DOHH2 (cell line): ENCODE results near the gene TNIP2.

ENCODE experiments used
- CTCF ChIP-seq: fragments of 200-600 bp; sonication (generic); IDR thresholded peaks from one replicate; pipeline ENCODE4 v1.5.1; 2014; ENCODE audit warnings: antibody characterized with exemption, mild to moderate bottlenecking, low read depth, low read length; ENCODE audit not compliant: poor library complexity, severe bottlenecking
- EZH2phosphoT487 ChIP-seq: fragments of 200-600 bp; sonication (generic); IDR thresholded peaks from 2 replicates; pipeline ENCODE4 v1.6.1; 2017; ENCODE audit warnings: borderline replicate concordance, mild to moderate bottlenecking, antibody characterized with exemption, low read length, moderate library complexity, mixed read lengths

- no peak for TF ChIP-seq CTCF
- no peak for TF ChIP-seq EZH2phosphoT487
Observed at GRCh38 chr4:2768124-2768523, 12.0 kb upstream of the TNIP2 start.
